HEK293 (cell line): Measurements from ENCODE around the gene SLC38A10.

ENCODE experiments used
- ZNF121 ChIP-seq: fragments of 450-650 bp; formaldehyde crosslinking; IDR thresholded peaks from 2 replicates; pipeline ENCODE4 v1.5.1; 2016; ENCODE audit warnings: missing biosample characterization, missing genetic modification characterization
- TF ChIP-seq, protein P1 (sequence below): fragments of 450-650 bp; formaldehyde crosslinking; IDR thresholded peaks from 2 replicates; pipeline ENCODE4 v1.5.1; 2016; ENCODE audit warnings: missing biosample characterization, missing genetic modification characterization

DNA sequence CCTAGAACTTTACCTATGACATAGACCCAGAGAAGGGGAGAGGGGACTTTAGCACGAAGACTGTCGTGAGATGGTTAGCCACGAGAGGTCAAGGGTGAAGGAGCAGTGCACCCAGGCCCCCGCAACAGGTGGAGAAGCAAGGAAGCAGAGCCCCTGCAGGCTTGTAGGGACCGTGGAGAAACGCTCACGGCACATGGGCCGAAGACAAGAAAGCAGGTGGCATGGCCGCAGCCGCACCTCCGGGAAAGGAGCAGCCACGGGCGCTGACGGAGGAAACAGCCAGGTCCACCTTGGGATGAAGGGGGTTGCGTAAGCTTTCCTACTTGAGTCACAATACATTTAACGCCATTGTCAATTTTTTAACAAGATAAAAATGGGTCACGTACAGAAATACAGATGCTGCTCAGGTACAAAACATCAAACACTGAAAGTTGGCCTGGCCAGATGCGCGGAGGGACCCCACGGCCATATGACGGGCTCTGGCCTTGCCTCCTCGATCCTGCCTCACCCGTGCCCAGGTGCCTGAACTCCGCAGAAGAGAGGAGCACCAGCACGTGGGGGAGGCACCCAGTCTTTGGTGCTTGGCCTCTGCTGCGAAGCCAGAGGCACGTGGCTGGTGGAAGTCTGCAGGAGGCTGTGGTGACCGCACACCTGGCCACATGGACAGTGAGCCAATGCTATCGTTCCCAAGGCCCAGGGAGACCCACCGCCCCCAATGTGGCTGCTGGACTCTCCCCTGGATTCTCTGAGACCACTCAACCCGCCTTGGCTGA, 21.2 kb downstream of the SLC38A10 start:
- no peak for TF ChIP-seq ZNF121 (tag by site-specific recombination)
- TF ChIP-seq, protein P1, sequence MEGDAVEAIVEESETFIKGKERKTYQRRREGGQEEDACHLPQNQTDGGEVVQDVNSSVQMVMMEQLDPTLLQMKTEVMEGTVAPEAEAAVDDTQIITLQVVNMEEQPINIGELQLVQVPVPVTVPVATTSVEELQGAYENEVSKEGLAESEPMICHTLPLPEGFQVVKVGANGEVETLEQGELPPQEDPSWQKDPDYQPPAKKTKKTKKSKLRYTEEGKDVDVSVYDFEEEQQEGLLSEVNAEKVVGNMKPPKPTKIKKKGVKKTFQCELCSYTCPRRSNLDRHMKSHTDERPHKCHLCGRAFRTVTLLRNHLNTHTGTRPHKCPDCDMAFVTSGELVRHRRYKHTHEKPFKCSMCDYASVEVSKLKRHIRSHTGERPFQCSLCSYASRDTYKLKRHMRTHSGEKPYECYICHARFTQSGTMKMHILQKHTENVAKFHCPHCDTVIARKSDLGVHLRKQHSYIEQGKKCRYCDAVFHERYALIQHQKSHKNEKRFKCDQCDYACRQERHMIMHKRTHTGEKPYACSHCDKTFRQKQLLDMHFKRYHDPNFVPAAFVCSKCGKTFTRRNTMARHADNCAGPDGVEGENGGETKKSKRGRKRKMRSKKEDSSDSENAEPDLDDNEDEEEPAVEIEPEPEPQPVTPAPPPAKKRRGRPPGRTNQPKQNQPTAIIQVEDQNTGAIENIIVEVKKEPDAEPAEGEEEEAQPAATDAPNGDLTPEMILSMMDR (tag by site-specific recombination) = no peak
